GM10266 (cell line): ENCODE results near the gene ADIG.

ENCODE experiments used
- DNase-seq: peaks from one replicate; pipeline ENCODE4 v3.0.0; 2012; ENCODE audit errors: extremely low spot score
- CTCF ChIP-seq: IDR thresholded peaks from 2 replicates; pipeline ENCODE4 v1.5.1; 2012; ENCODE audit warnings: mild to moderate bottlenecking, low read depth; ENCODE audit not compliant: control insufficient read depth, insufficient read depth; ENCODE audit errors: missing control alignments

Gene ADIG

GRCh38 chr20:38615283-38615682, 34.3 kb downstream of the ADIG start:
- TF ChIP-seq CTCF, result no peak
- no peak for DNase-seq

- TF ChIP-seq CTCF, result no peak
- DNase-seq, result no peak
Measured at GRCh38 chr20:38616457-38616856, 35.5 kb downstream of the ADIG start.

GRCh38 chr20:38617011-38617829, 36.2 kb downstream of the ADIG start:
- TF ChIP-seq CTCF, result no peak
- no peak for DNase-seq

- TF ChIP-seq CTCF, result no peak
- no peak for DNase-seq
Measured at GRCh38 chr20:38617830-38618196, 36.8 kb downstream of the ADIG start.

- no peak for DNase-seq
- no peak for TF ChIP-seq CTCF
Measured at GRCh38 chr20:38620441-38620840, 39.4 kb downstream of the ADIG start.

- DNase-seq, result no peak
- TF ChIP-seq CTCF, result no peak
Measured at GRCh38 chr20:38623061-38623460, 42.1 kb downstream of the ADIG start.

GRCh38 chr20:38624084-38624483, 43.1 kb downstream of the ADIG start:
- no peak for TF ChIP-seq CTCF
- DNase-seq, result no peak
